ENCODE results near the gene CAMK2D.

The CAMK2D gene

GRCh38 chr4:113763029-113763285 is 1.4 kb upstream of the CAMK2D start:
- no peak for DNase-seq (ENCODE audit: extremely low read depth, insufficient read length)
- TF ChIP-seq CTCF (IDR thresholded peaks at IDR 0.05; ENCODE audit: insufficient read depth, low read length, poor library complexity, severe bottlenecking) = no peak
- peak overlapping the region; percentile 57 for H3K4me3 ChIP-seq (replicated peaks; ENCODE audit: low read depth, low read length)

GRCh38 chr4:113762186-113763028 is 869 bp upstream of the CAMK2D start:
- DNase-seq (ENCODE audit: extremely low read depth, insufficient read length) = peak; percentile 98
- H3K4me3 ChIP-seq (replicated peaks; ENCODE audit: low read depth, low read length) = peak overlapping the region; percentile 91
- H3K36me3 ChIP-seq (ENCODE audit: control insufficient read depth, insufficient read depth, low read length) = no peaks in the 10 kb centered on the region
- no peaks in the 10 kb centered on the region for H3K27me3 ChIP-seq (replicated peaks; ENCODE audit: control insufficient read depth, insufficient read depth, low read length)
- no peak for TF ChIP-seq CTCF (IDR thresholded peaks at IDR 0.05; ENCODE audit: insufficient read depth, low read length, poor library complexity, severe bottlenecking)

More at GRCh38 chr4:113763029-113763285, 1.4 kb upstream of the CAMK2D start:
- no peaks in the 10 kb centered on the region for H3K27me3 ChIP-seq (replicated peaks; ENCODE audit: control insufficient read depth, insufficient read depth, low read length)
- no peaks in the 10 kb centered on the region for H3K36me3 ChIP-seq (ENCODE audit: control insufficient read depth, insufficient read depth, low read length)

- Histone ChIP-seq H3K4me3 (replicated peaks; ENCODE audit: low read depth, low read length) (peak overlapping the region; percentile 91), H3K36me3 (ENCODE audit: control insufficient read depth, insufficient read depth, low read length) (no peaks in the 10 kb centered on the region), H3K27me3 (replicated peaks; ENCODE audit: control insufficient read depth, insufficient read depth, low read length) (no peaks in the 10 kb centered on the region)
- peak; percentile 76 for DNase-seq (ENCODE audit: extremely low read depth, insufficient read length)
- TF ChIP-seq CTCF (IDR thresholded peaks at IDR 0.05; ENCODE audit: insufficient read depth, low read length, poor library complexity, severe bottlenecking) = no peak
Measured at GRCh38 chr4:113760795-113761619, 531 bp downstream of the CAMK2D start.

GRCh38 chr4:113760094-113760794 is 1.3 kb downstream of the CAMK2D start:
- no peak for DNase-seq (ENCODE audit: extremely low read depth, insufficient read length)
- TF ChIP-seq CTCF (IDR thresholded peaks at IDR 0.05; ENCODE audit: insufficient read depth, low read length, poor library complexity, severe bottlenecking) = no peak

GRCh38 chr4:113759696-113760093 is 1.8 kb downstream of the CAMK2D start:
- Histone ChIP-seq H3K36me3 (ENCODE audit: control insufficient read depth, insufficient read depth, low read length) (no peaks in the 10 kb centered on the region), H3K27me3 (replicated peaks; ENCODE audit: control insufficient read depth, insufficient read depth, low read length) (no peaks in the 10 kb centered on the region), H3K4me3 (replicated peaks; ENCODE audit: low read depth, low read length) (peak overlapping the region; percentile 91)
- no peak for TF ChIP-seq CTCF (IDR thresholded peaks at IDR 0.05; ENCODE audit: insufficient read depth, low read length, poor library complexity, severe bottlenecking)
- no peak for DNase-seq (ENCODE audit: extremely low read depth, insufficient read length)

More at GRCh38 chr4:113760094-113760794, 1.3 kb downstream of the CAMK2D start:
- Histone ChIP-seq H3K4me3 (replicated peaks; ENCODE audit: low read depth, low read length) (peak overlapping the region; percentile 91), H3K27me3 (replicated peaks; ENCODE audit: control insufficient read depth, insufficient read depth, low read length) (no peaks in the 10 kb centered on the region), H3K36me3 (ENCODE audit: control insufficient read depth, insufficient read depth, low read length) (no peaks in the 10 kb centered on the region)

Measured in GM06990 (cell line).